Adrenal gland (tissue), 5 donors: ENCODE measurements around the gene EIF4G2.

Experiments
- POLR2A ChIP-seq, 2 donors: fragments of 450-650 bp; IDR thresholded peaks; one replicate each; pipeline ENCODE4 v1.6.1; 2017; ENCODE audit warnings: antibody characterized with exemption in 2 of 2, mild to moderate bottlenecking in 2 of 2, moderate library complexity in 1 of 2
- TF ChIP-seq, protein P1 (sequence below), 6 experiments: fragments of 450-650 bp in 4 of 6; fragments of 200-600 bp in 2 of 6; sonication (generic) in 1 of 6; IDR thresholded peaks; 1 replicate in 5 of 6; 2 replicates in 1 of 6; pipeline versions ENCODE4 v1.5.1 to v1.8.0; 2016 to 2021; ENCODE audit warnings: antibody characterized with exemption in 6 of 6, mild to moderate bottlenecking in 2 of 6, moderate library complexity in 1 of 6
- donor health status: DM: no; HTN: no; CAD: no.

DNA sequence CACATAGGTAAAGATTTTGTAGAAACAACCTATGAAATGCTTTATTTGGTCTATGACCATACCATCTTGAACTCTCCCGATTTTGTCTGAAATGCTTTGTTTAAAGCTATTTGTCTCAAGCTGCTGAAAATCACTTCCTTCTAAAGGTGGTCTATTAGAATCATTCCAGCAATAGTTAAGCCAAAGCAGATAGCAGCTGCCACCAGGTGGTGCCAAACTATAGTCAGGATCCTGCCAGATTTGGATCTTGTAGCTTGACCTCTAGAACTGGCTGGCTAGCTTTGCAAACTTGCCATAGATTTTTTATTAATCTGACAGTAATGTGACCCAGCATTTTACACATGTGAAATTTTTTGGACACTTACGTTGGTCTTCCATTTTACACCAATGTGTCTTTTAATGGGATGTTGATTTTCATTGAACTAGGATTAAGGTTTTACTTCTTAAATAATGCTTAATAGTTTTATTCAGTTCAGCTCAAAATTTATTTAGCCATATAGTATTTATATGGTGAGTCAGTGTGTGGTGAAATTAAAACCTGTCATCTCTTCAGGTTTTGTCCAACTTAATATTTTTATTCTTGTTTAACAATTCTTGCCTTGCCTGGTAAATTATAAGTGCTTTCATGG, 38.0 kb downstream of the EIF4G2 start:
- TF ChIP-seq, protein P1, sequence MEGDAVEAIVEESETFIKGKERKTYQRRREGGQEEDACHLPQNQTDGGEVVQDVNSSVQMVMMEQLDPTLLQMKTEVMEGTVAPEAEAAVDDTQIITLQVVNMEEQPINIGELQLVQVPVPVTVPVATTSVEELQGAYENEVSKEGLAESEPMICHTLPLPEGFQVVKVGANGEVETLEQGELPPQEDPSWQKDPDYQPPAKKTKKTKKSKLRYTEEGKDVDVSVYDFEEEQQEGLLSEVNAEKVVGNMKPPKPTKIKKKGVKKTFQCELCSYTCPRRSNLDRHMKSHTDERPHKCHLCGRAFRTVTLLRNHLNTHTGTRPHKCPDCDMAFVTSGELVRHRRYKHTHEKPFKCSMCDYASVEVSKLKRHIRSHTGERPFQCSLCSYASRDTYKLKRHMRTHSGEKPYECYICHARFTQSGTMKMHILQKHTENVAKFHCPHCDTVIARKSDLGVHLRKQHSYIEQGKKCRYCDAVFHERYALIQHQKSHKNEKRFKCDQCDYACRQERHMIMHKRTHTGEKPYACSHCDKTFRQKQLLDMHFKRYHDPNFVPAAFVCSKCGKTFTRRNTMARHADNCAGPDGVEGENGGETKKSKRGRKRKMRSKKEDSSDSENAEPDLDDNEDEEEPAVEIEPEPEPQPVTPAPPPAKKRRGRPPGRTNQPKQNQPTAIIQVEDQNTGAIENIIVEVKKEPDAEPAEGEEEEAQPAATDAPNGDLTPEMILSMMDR (IDR thresholded peaks at IDR 0.05) = peak; percentile 50 to 71 (median 52)
- TF ChIP-seq POLR2A (IDR thresholded peaks at IDR 0.05) = no peak
